ENCODE measurements around the gene ZC3HAV1.
A peak's percentile ranks its signal among the peaks of the same experiment; 100 is the strongest.
"Not testable (repeated sequence)": the region's sequence is repeated elsewhere in the genome, so short reads cannot be mapped to it uniquely, and the experiment has no call there.

ZC3HAV1 gene

GRCh38 chr7:139109188-139109982 is at the start of gene ZC3HAV1:
Gene ZC3HAV1, minus strand, starts transcription at chr7:139109720. Its CDS starts 389 bp downstream, at chr7:139109331.
- DNase-seq: peak; percentile 79

GRCh38 chr7:139153832-139154231 is 44.3 kb upstream of the ZC3HAV1 start:
- peak; percentile 95 for DNase-seq

GRCh38 chr7:139152149-139152548 is 42.6 kb upstream of the ZC3HAV1 start:
- DNase-seq: no peak

GRCh38 chr7:139139150-139139549 is 29.6 kb upstream of the ZC3HAV1 start:
- no peak for DNase-seq

GRCh38 chr7:139133335-139134139 is 24.0 kb upstream of the ZC3HAV1 start:
- DNase-seq: peak; percentile 81

GRCh38 chr7:139132887-139133286 is 23.4 kb upstream of the ZC3HAV1 start:
- DNase-seq: no peak

GRCh38 chr7:139131601-139132041 is 22.1 kb upstream of the ZC3HAV1 start:
- DNase-seq: no peak

- DNase-seq: not testable (repeated sequence)
Observed at GRCh38 chr7:139129814-139130213, 20.3 kb upstream of the ZC3HAV1 start.

- no peak for DNase-seq
Observed at GRCh38 chr7:139127648-139128047, 18.1 kb upstream of the ZC3HAV1 start.

GRCh38 chr7:139125657-139126056 is 16.1 kb upstream of the ZC3HAV1 start:
- DNase-seq: no peak

- not testable (repeated sequence) for DNase-seq
Observed at GRCh38 chr7:139124995-139125394, 15.5 kb upstream of the ZC3HAV1 start.

GRCh38 chr7:139124084-139124914 is 14.8 kb upstream of the ZC3HAV1 start:
- no peak for DNase-seq

GRCh38 chr7:139119486-139119849 is 9.9 kb upstream of the ZC3HAV1 start:
- DNase-seq: no peak

- no peak for DNase-seq
Observed at GRCh38 chr7:139118805-139119485, 9.4 kb upstream of the ZC3HAV1 start.

- peak; percentile 75 for DNase-seq
Observed at GRCh38 chr7:139118234-139118804, 8.8 kb upstream of the ZC3HAV1 start.

- no peak for DNase-seq
Observed at GRCh38 chr7:139117599-139118233, 8.2 kb upstream of the ZC3HAV1 start.

GRCh38 chr7:139116999-139117398 is 7.5 kb upstream of the ZC3HAV1 start:
- DNase-seq: no peak

GRCh38 chr7:139115104-139115503 is 5.6 kb upstream of the ZC3HAV1 start:
- DNase-seq: no peak

- DNase-seq: no peak
Observed at GRCh38 chr7:139114585-139114984, 5.1 kb upstream of the ZC3HAV1 start.

GRCh38 chr7:139114018-139114417 is 4.5 kb upstream of the ZC3HAV1 start:
- DNase-seq: no peak

GRCh38 chr7:139112741-139113250 is 3.3 kb upstream of the ZC3HAV1 start:
- no peak for DNase-seq

Data from NCI-H226 (cell line).